Suprapubic skin (tissue), 3 donors: ENCODE data around the gene KLHL8.

Experiments used
- EP300 ChIP-seq: sonication (generic); formaldehyde crosslinking; IDR thresholded peaks from one replicate; pipeline ENCODE4 v1.6.1; 2017; ENCODE audit warnings: antibody characterized with exemption
- TF ChIP-seq, protein P1 (sequence below), 2 donors: fragments of 200-600 bp in 1 of 2; fragments of 450-650 bp in 1 of 2; sonication (generic) in 1 of 2; IDR thresholded peaks; one replicate each; pipeline ENCODE4 v1.5.1; 2016 to 2019; ENCODE audit warnings: antibody characterized with exemption in 2 of 2, mild to moderate bottlenecking in 1 of 2, moderate library complexity in 1 of 2

DNA sequence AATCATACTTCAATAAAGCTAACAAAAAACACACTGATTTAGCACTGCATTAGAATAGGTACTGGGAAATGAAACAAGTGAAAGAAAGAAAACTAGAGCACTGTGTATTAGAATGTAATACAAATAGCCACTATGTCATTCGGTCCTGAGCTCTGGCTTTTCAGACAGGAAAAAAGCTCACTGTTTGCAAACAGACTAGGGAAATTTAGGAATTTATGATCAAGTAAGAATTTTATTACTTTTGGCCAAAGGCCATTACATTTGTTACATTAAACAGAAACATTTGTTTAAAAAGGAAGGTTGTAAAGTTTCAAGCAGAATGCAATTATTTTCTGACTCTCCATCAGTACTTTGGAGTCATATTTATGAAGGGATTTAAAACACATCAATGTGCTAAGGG, 68.7 kb downstream of the KLHL8 start:
- TF ChIP-seq, protein P1, sequence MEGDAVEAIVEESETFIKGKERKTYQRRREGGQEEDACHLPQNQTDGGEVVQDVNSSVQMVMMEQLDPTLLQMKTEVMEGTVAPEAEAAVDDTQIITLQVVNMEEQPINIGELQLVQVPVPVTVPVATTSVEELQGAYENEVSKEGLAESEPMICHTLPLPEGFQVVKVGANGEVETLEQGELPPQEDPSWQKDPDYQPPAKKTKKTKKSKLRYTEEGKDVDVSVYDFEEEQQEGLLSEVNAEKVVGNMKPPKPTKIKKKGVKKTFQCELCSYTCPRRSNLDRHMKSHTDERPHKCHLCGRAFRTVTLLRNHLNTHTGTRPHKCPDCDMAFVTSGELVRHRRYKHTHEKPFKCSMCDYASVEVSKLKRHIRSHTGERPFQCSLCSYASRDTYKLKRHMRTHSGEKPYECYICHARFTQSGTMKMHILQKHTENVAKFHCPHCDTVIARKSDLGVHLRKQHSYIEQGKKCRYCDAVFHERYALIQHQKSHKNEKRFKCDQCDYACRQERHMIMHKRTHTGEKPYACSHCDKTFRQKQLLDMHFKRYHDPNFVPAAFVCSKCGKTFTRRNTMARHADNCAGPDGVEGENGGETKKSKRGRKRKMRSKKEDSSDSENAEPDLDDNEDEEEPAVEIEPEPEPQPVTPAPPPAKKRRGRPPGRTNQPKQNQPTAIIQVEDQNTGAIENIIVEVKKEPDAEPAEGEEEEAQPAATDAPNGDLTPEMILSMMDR (IDR thresholded peaks at IDR 0.05), result no peak
- TF ChIP-seq EP300, result no peak
